Measurements from ENCODE around the gene MDFI.

The MDFI gene

GRCh38 chr6:41593406-41593805 lies 44.9 kb upstream of the MDFI start:
- POLR2A ChIA-PET: no interaction called here
- no peak for DNase-seq (ENCODE audit: extremely low spot score)
- no peak for TF ChIP-seq CTCF (IDR thresholded peaks at IDR 0.05; ENCODE audit: control extremely low read depth, extremely low read depth, low read depth, missing control alignments)
- CTCF ChIA-PET: interaction anchor here (0.9 to 15.2 kb wide), 6 partner anchors 9 to 231 kb away, joined by 3 to 151 read pairs (median 6); no protein-coding TSS in a partner anchor

DNA sequence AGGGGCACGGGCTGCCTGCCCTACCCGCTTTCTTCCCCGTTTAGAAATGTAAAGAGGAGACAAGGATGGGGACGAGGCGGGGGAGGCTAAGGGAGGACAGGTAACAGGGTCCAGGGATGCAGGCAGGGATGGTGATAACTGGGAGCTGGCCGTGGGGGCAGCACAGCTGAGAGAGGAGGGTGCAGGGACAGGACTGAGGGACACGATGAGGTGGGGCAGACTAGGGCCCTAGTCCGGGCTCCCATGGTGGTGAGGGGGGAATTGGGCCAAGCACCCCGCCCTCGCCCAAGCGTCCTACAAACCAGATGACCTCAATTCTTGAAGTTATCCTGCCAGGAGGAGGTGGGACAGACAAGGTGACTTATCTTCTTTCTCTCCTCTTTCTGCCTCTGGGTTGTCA lies 44.4 kb upstream of the MDFI start:
- no peak for TF ChIP-seq CTCF (IDR thresholded peaks at IDR 0.05; ENCODE audit: control extremely low read depth, extremely low read depth, low read depth, missing control alignments)
- ChIA-PET CTCF (interaction anchor here (0.8 to 15.2 kb wide), 8 partner anchors 9 to 226 kb away, joined by 3 to 151 read pairs (median 4); no protein-coding TSS in a partner anchor), POLR2A (no interaction called here)
- no peak for DNase-seq (ENCODE audit: extremely low spot score)

- CTCF ChIA-PET: interaction anchor here (0.8 to 15.2 kb wide), 7 partner anchors 9 to 226 kb away, joined by 3 to 151 read pairs (median 5); no protein-coding TSS in a partner anchor
- no peak for DNase-seq (ENCODE audit: extremely low spot score)
- no peak for TF ChIP-seq CTCF (IDR thresholded peaks at IDR 0.05; ENCODE audit: control extremely low read depth, extremely low read depth, low read depth, missing control alignments)
- POLR2A ChIA-PET: no interaction called here
Observed at GRCh38 chr6:41594326-41594725, 43.9 kb upstream of the MDFI start.

DNA sequence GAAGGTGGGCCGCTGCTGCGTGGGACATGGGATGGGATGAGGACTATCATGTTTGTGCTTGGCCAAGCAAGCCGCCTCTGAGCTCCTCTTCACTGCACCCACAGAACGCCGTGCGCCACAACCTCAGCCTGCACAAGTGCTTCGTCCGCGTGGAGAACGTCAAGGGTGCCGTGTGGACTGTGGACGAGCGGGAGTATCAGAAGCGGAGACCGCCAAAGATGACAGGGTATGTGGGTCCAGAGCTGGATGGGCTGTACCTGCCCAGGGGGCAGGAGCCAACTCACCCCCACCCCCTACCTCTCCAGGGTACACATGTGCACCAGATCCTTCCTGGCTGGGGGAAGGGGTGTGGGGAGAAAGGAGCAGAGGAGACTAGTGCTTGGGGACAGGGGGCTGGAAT lies 43.5 kb upstream of the MDFI start:
- no peak for TF ChIP-seq CTCF (IDR thresholded peaks at IDR 0.05; ENCODE audit: control extremely low read depth, extremely low read depth, low read depth, missing control alignments)
- POLR2A ChIA-PET: no interaction called here
- CTCF ChIA-PET: interaction anchor here (0.8 to 15.2 kb wide), 9 partner anchors 8 to 227 kb away, joined by 3 to 151 read pairs (median 5); no protein-coding TSS in a partner anchor
- no peak for DNase-seq (ENCODE audit: extremely low spot score)

DNA sequence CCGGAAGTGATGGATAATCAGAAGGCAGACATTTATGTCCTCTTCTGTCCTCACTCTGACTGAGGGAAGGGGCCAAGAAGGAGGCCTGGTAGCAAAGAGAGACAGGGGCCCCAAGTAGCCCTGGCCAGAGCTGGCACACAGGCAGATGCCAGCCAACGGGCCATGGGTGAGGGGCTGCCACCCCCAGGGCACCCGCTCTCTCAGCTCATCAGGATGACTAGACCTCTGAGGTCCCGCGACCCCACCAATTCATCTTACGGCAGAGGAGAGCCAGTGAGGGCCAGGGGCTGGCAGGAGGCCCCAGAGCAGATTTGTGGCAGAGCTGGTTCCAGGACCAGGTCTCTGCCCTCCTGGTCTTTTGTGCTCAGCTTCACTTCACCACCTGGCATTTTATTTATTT lies 43.1 kb upstream of the MDFI start:
- DNase-seq (ENCODE audit: extremely low spot score): no peak
- ChIA-PET CTCF (interaction anchor here (1.0 to 15.2 kb wide), 6 partner anchors 10 to 227 kb away, joined by 3 to 151 read pairs (median 6); no protein-coding TSS in a partner anchor), POLR2A (no interaction called here)
- no peak for TF ChIP-seq CTCF (IDR thresholded peaks at IDR 0.05; ENCODE audit: control extremely low read depth, extremely low read depth, low read depth, missing control alignments)

DNA sequence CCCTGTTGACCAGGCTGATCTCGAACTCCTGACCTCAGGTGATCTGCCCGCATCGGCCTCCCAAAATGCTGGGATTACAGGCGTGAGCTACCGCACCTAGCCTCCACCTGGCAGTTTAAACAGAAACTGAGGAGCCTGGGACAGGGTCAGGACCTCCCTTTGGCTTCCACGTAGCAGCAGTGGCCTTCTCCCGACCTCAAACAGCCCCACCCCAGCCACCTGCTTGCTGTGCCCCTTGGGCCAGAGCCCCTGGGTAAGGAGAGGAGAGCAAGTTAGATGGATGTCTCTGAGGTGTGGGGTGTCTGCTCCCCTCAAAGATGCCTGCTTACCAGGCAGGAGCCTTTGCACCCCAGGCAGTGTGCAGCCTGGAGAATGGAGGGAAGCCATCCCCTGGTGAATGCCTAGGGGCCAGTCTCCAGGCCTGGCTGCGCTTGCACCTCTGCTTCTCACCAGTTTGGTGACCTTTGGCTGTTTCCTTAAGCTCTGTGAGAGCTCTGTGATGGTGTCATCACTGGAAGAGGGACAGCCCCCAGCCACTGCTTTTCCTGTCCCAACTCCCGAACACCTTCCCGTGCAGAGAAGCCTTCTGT lies 42.1 kb upstream of the MDFI start:
- ChIA-PET CTCF (interaction anchor here (0.8 to 15.2 kb wide), 9 partner anchors 9 to 228 kb away, joined by 3 to 151 read pairs (median 4); no protein-coding TSS in a partner anchor), POLR2A (no interaction called here)
- DNase-seq (ENCODE audit: extremely low spot score): no peak
- TF ChIP-seq CTCF (IDR thresholded peaks at IDR 0.05; ENCODE audit: control extremely low read depth, extremely low read depth, low read depth, missing control alignments): no peak
